A549 (cell line): ENCODE measurements around the gene MESP1. TPM values are rescaled to one million over a fixed set of nuclear protein-coding genes. Genes with fewer than 3 reads are reported as not detected.

Source experiments
- ATAC-seq, 2 experiments: fragments of 200-7000 bp in 1 of 2; fragments of >200 bp in 1 of 2; cut with Nextera tagmentation in 1 of 2; cut with Tn5 transposase in 1 of 2; 3 replicates each; pipeline versions ENCODE4 v1.8.0 to v1.9.1; 2018 to 2020; ENCODE audit warnings: mild to moderate bottlenecking in 1 of 2, moderate library complexity in 1 of 2
- CTCF ChIA-PET: fragments of 300-600 bp; sonication (Branson Sonifier 250); formaldehyde crosslinking; extraction: SDS; loops from one replicate; lab custom pipeline; 2021; ENCODE audit warnings: antibody characterized with exemption, inconsistent platforms; lab: Yijun Ruan, JAX
- POLR2A ChIA-PET: fragments of 350-600 bp; formaldehyde crosslinking; extraction: SDS; loops from one replicate; lab custom pipeline; 2021; ENCODE audit warnings: antibody characterized with exemption, inconsistent platforms; lab: Yijun Ruan, JAX
- DNase-seq, 2 experiments: peaks; one replicate each; pipeline versions ENCODE4 v3.0.0 to v3.0.0-alpha.2; 2011 to 2016; ENCODE audit warnings: low read depth in 1 of 2, low spot score in 1 of 2
- FAIRE-seq: peaks from 2 replicates; lab custom pipeline; 2011; peaks lifted over from hg19 to GRCh38; lab: Jason Lieb, UNC
- H3K27ac ChIP-seq, 2 experiments: fragments of >200 bp; sonication (Bioruptor Twin); formaldehyde crosslinking; 3 replicates each; pipeline ENCODE4 v1.5.1; 2016 to 2017
- H3K4me1 ChIP-seq: fragments of >200 bp; sonication (Bioruptor Twin); formaldehyde crosslinking; 3 replicates; pipeline ENCODE4 v1.6.1; 2016
- H3K4me2 ChIP-seq: fragments of >200 bp; sonication (Bioruptor Twin); formaldehyde crosslinking; 3 replicates; pipeline ENCODE4 v1.6.1; 2016
- H3K4me3 ChIP-seq: fragments of >200 bp; sonication (Bioruptor Twin); formaldehyde crosslinking; 3 replicates; pipeline ENCODE4 v1.5.1; 2016
- H3K9me3 ChIP-seq: fragments of >200 bp; sonication (Bioruptor Twin); formaldehyde crosslinking; 3 replicates; pipeline ENCODE4 v1.6.1; 2016
- ATOH8 ChIP-seq: fragments of 250-450 bp; sonication (Bioruptor Pico); IDR thresholded peaks from 2 replicates; pipeline ENCODE4 v1.5.0; 2020; ENCODE audit warnings: low read depth, mild to moderate bottlenecking, moderate library complexity
- BHLHE40 ChIP-seq: IDR thresholded peaks from 2 replicates; pipeline ENCODE4 v1.6.1; 2012; ENCODE audit warnings: low read depth, low read length, inconsistent platforms
- CBX2 ChIP-seq: fragments of 200-600 bp; sonication (generic); IDR thresholded peaks from 2 replicates; pipeline ENCODE4 v1.6.1; 2016; ENCODE audit warnings: low read depth, mild to moderate bottlenecking, borderline replicate concordance
- CBX8 ChIP-seq: fragments of 200-600 bp; sonication (generic); IDR thresholded peaks from 2 replicates; pipeline ENCODE4 v1.6.1; 2016
- CEBPB ChIP-seq, 2 experiments: fragments of >200 bp in 1 of 2; sonication (Bioruptor Twin) in 1 of 2; formaldehyde crosslinking in 1 of 2; IDR thresholded peaks; 2 replicates each; pipeline ENCODE4 v1.6.1; 2012 to 2016
- CHD2 ChIP-seq: fragments of 150-350 bp; IDR thresholded peaks from 2 replicates; pipeline ENCODE4 v1.6.1; 2014; ENCODE audit warnings: low read length; ENCODE audit not compliant: partially characterized antibody
- CHD4 ChIP-seq: fragments of 200-600 bp; sonication (generic); IDR thresholded peaks from 2 replicates; pipeline ENCODE4 v1.6.1; 2016; ENCODE audit warnings: antibody characterized with exemption, mild to moderate bottlenecking, borderline replicate concordance
- EP300 ChIP-seq, 2 experiments: fragments of >200 bp; sonication (Bioruptor Twin); formaldehyde crosslinking; IDR thresholded peaks; 2 replicates in 1 of 2; 3 replicates in 1 of 2; pipeline ENCODE4 v1.6.1; 2016 to 2017
- ESRRA ChIP-seq: fragments of 150-350 bp; IDR thresholded peaks from 2 replicates; pipeline ENCODE4 v1.6.1; 2014; ENCODE audit warnings: mild to moderate bottlenecking, low read length, borderline replicate concordance
- FOXS1 ChIP-seq: fragments of 250-450 bp; sonication (Bioruptor Pico); IDR thresholded peaks from 2 replicates; pipeline ENCODE4 v1.5.0; 2020; ENCODE audit warnings: mild to moderate bottlenecking, moderate library complexity
- HDAC2 ChIP-seq: fragments of 200-600 bp; sonication (generic); IDR thresholded peaks from 2 replicates; pipeline ENCODE4 v1.6.1; 2016
- HEYL ChIP-seq: fragments of 250-450 bp; sonication (Bioruptor Pico); IDR thresholded peaks from 2 replicates; pipeline ENCODE4 v1.8.0; 2021; ENCODE audit warnings: mild to moderate bottlenecking, moderate library complexity
- JUN ChIP-seq, 2 experiments: fragments of >200 bp; sonication (Bioruptor Twin); formaldehyde crosslinking; IDR thresholded peaks; 2 replicates in 1 of 2; 3 replicates in 1 of 2; pipeline ENCODE4 v1.6.1; 2016 to 2017
- KDM5A ChIP-seq: fragments of 200-600 bp; sonication (generic); IDR thresholded peaks from 2 replicates; pipeline ENCODE4 v1.6.1; 2016; ENCODE audit warnings: antibody characterized with exemption, mild to moderate bottlenecking
- MAFK ChIP-seq: fragments of 450-650 bp; IDR thresholded peaks from 2 replicates; pipeline ENCODE4 v1.6.1; 2014; ENCODE audit not compliant: partially characterized antibody
- MAZ ChIP-seq: fragments of 150-350 bp; IDR thresholded peaks from 2 replicates; pipeline ENCODE4 v1.6.1; 2014; ENCODE audit warnings: antibody characterized with exemption, low read depth, low read length, borderline replicate concordance
- MYC ChIP-seq: IDR thresholded peaks from 2 replicates; pipeline ENCODE4 v1.6.1; 2012; ENCODE audit warnings: mild to moderate bottlenecking, inconsistent platforms, low read length, improper control_type of control experiment, borderline replicate concordance
- NFE2L2 ChIP-seq: fragments of 150-350 bp; conservative IDR thresholded peaks from 2 replicates; pipeline ENCODE4 v1.6.1; 2014; ENCODE audit warnings: low read length
- NR3C1 ChIP-seq: fragments of >200 bp; sonication (Bioruptor Twin); formaldehyde crosslinking; IDR thresholded peaks from 3 replicates; pipeline ENCODE4 v1.6.1; 2017
- PHF8 ChIP-seq: fragments of 200-600 bp; sonication (generic); IDR thresholded peaks from 2 replicates; pipeline ENCODE4 v1.6.1; 2016; ENCODE audit warnings: low read depth, mild to moderate bottlenecking, antibody characterized with exemption, moderate library complexity, borderline replicate concordance
- POLR2AphosphoS2 ChIP-seq: conservative IDR thresholded peaks from 2 replicates; pipeline ENCODE4 v1.6.1; 2012; ENCODE audit warnings: low read length, improper control_type of control experiment, inconsistent platforms
- RAD21 ChIP-seq, 2 experiments: fragments of >200 bp in 1 of 2; sonication (Bioruptor Twin) in 1 of 2; formaldehyde crosslinking in 1 of 2; IDR thresholded peaks in 1 of 2; conservative IDR thresholded peaks in 1 of 2; 2 replicates in 1 of 2; 3 replicates in 1 of 2; pipeline ENCODE4 v1.6.1; 2012 to 2018; ENCODE audit warnings: inconsistent platforms in 1 of 2
- RARB ChIP-seq: fragments of 250-450 bp; sonication (Bioruptor Pico); IDR thresholded peaks from 2 replicates; pipeline ENCODE4 v1.8.0; 2021; ENCODE audit warnings: mild to moderate bottlenecking, moderate library complexity
- RCOR1 ChIP-seq: fragments of 150-350 bp; IDR thresholded peaks from 2 replicates; pipeline ENCODE4 v1.6.1; 2014; ENCODE audit warnings: antibody characterized with exemption, low read length, low read depth
- SREBF2 ChIP-seq: fragments of 450-650 bp; IDR thresholded peaks from 2 replicates; pipeline ENCODE4 v1.6.1; 2014; ENCODE audit warnings: mild to moderate bottlenecking, moderate library complexity
- TP53 ChIP-seq: fragments of 250-450 bp; sonication (Bioruptor Pico); IDR thresholded peaks from 2 replicates; pipeline ENCODE4 v1.5.0; 2021; ENCODE audit warnings: mild to moderate bottlenecking, moderate library complexity
- ZC3H11A ChIP-seq: fragments of 450-650 bp; IDR thresholded peaks from 2 replicates; pipeline ENCODE4 v1.6.1; 2014; ENCODE audit warnings: antibody characterized with exemption, mild to moderate bottlenecking
- ZFP36 ChIP-seq: fragments of 450-650 bp; IDR thresholded peaks from 2 replicates; pipeline ENCODE4 v1.6.1; 2014; ENCODE audit warnings: borderline replicate concordance; ENCODE audit not compliant: partially characterized antibody
- WGBS: methylation state at CpG from one replicate; pipeline ENCODE4 v1.1.6; 2017; ENCODE audit errors: missing lambda C conversion rate; 5-methylcytosine and 5-hydroxymethylcytosine counted together
- polyA plus RNA-seq, 4 experiments: library from polyadenylated mRNA; depleted of rRNA in 3 of 4; stranded (reverse); fragments of >200 nt; fragmentation: RNase III in 1 of 4; extraction: RNeasy Plus Mini Kit Qiagen cat#74134 plus additional on column Dnase treatment in 1 of 4; gene quantifications; 2 replicates in 3 of 4; 3 replicates in 1 of 4; pipeline ENCODE4 v1.2.3, GENCODE V29; 2011 to 2017
- TF ChIP-seq, protein P1 (sequence below): IDR thresholded peaks from 2 replicates; pipeline ENCODE4 v1.6.1; 2012
- TF ChIP-seq, protein P2 (sequence below): fragments of >200 bp; sonication (Bioruptor Twin); formaldehyde crosslinking; IDR thresholded peaks from 3 replicates; pipeline ENCODE4 v1.6.1; 2016

The MESP1 gene
- polyA plus RNA-seq, 2 of the 4 experiments (the other 2 are of a cell fraction) = 1.2 to 2.7 TPM

GRCh38 chr15:89760303-89761008 is 9.4 kb upstream of the MESP1 start (continued):
- TF ChIP-seq MAZ (no peak), JUN (IDR thresholded peaks at IDR 0.05) (no peak), EP300 (IDR thresholded peaks at IDR 0.05) (no peak), RCOR1 (no peak), RAD21 (conservative IDR thresholded peaks at IDR 0.05 in 1 of 2, IDR thresholded peaks at IDR 0.05 in 1 of 2) (peak; percentile 97 to 98)

- FAIRE-seq (no peak), DNase-seq (no peak), ATAC-seq (no peak)
- H3K4me3 ChIP-seq = no peak overlapping the region
- 87% methylated on average over 3 of the region's 3 CpGs for WGBS
- no peak overlapping the region for H3K27ac ChIP-seq
- no peak for TF ChIP-seq ATOH8 (CRISPR knock-in tag)
- TF ChIP-seq HEYL (CRISPR knock-in tag) = no peak
- no peak for TF ChIP-seq CBX2
- TF ChIP-seq NR3C1 = no peak
- no peak for TF ChIP-seq ESRRA
- TF ChIP-seq FOXS1 = no peak
- TF ChIP-seq RARB (CRISPR knock-in tag) = no peak
- TF ChIP-seq PHF8 = no peak
- TF ChIP-seq RCOR1 = no peak
- TF ChIP-seq, protein P1, sequence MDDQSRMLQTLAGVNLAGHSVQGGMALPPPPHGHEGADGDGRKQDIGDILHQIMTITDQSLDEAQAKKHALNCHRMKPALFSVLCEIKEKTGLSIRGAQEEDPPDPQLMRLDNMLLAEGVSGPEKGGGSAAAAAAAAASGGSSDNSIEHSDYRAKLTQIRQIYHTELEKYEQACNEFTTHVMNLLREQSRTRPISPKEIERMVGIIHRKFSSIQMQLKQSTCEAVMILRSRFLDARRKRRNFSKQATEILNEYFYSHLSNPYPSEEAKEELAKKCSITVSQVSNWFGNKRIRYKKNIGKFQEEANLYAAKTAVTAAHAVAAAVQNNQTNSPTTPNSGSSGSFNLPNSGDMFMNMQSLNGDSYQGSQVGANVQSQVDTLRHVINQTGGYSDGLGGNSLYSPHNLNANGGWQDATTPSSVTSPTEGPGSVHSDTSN = no peak
- TF ChIP-seq CHD4 = no peak
- TF ChIP-seq HDAC2 = no peak
- peaks cover 9% of the 10 kb centered on the region; the same call in 2 of the 3 replicates for H3K4me1 ChIP-seq
- H3K4me2 ChIP-seq = no peak overlapping the region
- ChIA-PET CTCF (interaction anchor here (0.6 to 17.7 kb wide), 57 partner anchors 9 to 466 kb away, joined by 3 to 491 read pairs (median 7); partner anchors contain the start of genes ANPEP, AP3S2, MESP1 and MESP2), POLR2A (interaction anchor here (1.7 kb wide), 1 partner anchor 115 kb away, joined by 8 read pairs; no protein-coding TSS in a partner anchor)
- no peaks in the 10 kb centered on the region for H3K9me3 ChIP-seq
Observed at GRCh38 chr15:89759835-89760234, 8.8 kb upstream of the MESP1 start.

- no peak overlapping the region for H3K4me2 ChIP-seq
- no peaks in the 10 kb centered on the region for H3K9me3 ChIP-seq
- FAIRE-seq = no peak
- ChIA-PET CTCF (interaction anchor here (0.7 to 17.7 kb wide), 13 partner anchors 9 to 327 kb away, joined by 3 to 491 read pairs (median 38); partner anchors contain the start of genes AP3S2, MESP1 and MESP2), POLR2A (no interaction called here)
- peaks cover 13% of the 10 kb centered on the region; the same call in 2 of the 3 replicates for H3K4me1 ChIP-seq
- no peak for DNase-seq
- H3K27ac ChIP-seq = no peak overlapping the region
- no peak overlapping the region for H3K4me3 ChIP-seq
- 81% methylated on average over 8 of the region's 8 CpGs for WGBS
- no peak for ATAC-seq
- TF ChIP-seq POLR2AphosphoS2 = no peak
- TF ChIP-seq ZFP36 = no peak
- no peak for TF ChIP-seq CEBPB (IDR thresholded peaks at IDR 0.05)
- no peak for TF ChIP-seq MAFK
- no peak for TF ChIP-seq BHLHE40
- no peak for TF ChIP-seq TP53
- TF ChIP-seq MYC = no peak
- TF ChIP-seq SREBF2 = no peak
- no peak for TF ChIP-seq CBX8
- no peak for TF ChIP-seq NFE2L2
- TF ChIP-seq EP300 (IDR thresholded peaks at IDR 0.05) = no peak
- no peak for TF ChIP-seq ATOH8 (CRISPR knock-in tag)
- TF ChIP-seq CHD2 = no peak
- no peak for TF ChIP-seq RCOR1
- TF ChIP-seq ZC3H11A = no peak
- TF ChIP-seq, protein P2, sequence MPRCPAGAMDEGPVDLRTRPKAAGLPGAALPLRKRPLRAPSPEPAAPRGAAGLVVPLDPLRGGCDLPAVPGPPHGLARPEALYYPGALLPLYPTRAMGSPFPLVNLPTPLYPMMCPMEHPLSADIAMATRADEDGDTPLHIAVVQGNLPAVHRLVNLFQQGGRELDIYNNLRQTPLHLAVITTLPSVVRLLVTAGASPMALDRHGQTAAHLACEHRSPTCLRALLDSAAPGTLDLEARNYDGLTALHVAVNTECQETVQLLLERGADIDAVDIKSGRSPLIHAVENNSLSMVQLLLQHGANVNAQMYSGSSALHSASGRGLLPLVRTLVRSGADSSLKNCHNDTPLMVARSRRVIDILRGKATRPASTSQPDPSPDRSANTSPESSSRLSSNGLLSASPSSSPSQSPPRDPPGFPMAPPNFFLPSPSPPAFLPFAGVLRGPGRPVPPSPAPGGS = no peak
- TF ChIP-seq KDM5A = no peak
Observed at GRCh38 chr15:89758981-89759380, 7.9 kb upstream of the MESP1 start.
